GM18505 (cell line): Measurements from ENCODE around the gene SCYGR5.

Experiments used
- ATAC-seq: cut with Tn5 transposase; IDR thresholded peaks from one replicate; pipeline ENCODE4 v1.9.1; 2021; ENCODE audit not compliant: unreplicated experiment
- POLR2A ChIP-seq: IDR thresholded peaks from 4 replicates; pipeline ENCODE4 v1.6.1; 2011; ENCODE audit warnings: borderline replicate concordance; ENCODE audit not compliant: insufficient read depth, insufficient read length; ENCODE audit errors: extremely low read depth

The SCYGR5 gene

DNA sequence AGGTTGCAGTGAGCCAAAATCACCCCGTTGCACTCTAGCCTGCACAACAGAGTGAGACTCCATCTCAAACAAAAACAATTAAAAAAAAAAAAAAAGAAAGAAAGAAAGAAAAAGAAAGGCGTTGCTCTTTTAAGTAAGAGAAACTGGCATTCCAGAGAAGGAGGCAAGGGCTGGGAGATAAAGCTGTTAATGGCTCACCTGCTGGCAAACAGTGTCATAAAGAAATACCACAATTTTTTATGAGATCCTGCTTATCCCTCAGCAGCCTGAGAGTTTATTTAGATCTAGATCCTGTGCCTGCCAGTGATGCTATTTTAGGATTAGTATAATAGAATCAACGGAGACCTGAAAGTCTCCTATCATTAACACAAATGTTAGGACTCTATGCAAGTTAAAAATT lies 35.0 kb downstream of the SCYGR5 start:
- ATAC-seq = no peak
- TF ChIP-seq POLR2A = no peak

DNA sequence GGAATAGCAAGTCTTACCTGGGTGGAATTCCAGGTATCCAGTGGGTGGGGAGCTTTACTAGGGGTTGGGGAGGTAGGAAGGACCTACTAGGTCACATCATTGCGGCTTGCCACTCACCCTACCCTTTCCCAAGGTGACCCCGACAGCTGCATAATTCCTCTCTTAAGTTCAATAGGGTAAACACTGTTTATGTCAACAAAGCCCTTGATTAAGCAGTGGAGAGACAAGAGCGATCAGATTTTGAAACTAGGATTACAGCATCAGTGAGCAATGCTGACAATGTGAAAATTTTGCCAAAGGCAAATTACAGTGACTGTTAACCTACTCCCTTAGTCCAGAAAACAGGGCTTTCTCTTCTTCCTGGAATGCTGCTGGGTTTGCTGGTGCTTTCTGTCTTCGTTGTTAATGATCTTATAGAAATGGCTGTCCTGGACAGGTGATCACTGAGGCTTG lies 36.7 kb downstream of the SCYGR5 start:
- TF ChIP-seq POLR2A = no peak
- no peak for ATAC-seq

DNA sequence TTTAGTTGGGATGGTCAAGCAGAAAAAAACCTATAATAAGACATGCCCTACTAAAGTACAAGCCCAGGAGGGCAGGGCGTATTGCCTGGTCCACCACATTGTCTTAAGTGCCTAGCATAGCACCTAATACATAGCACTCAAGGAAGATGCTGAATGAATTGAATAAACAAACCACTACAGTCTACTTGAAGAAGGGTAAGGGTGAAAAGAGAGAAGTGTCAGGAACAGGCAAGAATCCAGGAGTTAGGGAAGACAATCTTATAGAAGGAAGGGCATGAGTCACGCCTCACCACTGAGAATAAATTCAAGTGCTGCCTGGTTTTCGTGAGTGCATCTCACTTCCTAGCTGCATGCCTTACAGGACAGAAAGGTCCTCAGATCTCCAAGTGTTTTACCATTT lies 37.4 kb downstream of the SCYGR5 start:
- no peak for ATAC-seq

DNA sequence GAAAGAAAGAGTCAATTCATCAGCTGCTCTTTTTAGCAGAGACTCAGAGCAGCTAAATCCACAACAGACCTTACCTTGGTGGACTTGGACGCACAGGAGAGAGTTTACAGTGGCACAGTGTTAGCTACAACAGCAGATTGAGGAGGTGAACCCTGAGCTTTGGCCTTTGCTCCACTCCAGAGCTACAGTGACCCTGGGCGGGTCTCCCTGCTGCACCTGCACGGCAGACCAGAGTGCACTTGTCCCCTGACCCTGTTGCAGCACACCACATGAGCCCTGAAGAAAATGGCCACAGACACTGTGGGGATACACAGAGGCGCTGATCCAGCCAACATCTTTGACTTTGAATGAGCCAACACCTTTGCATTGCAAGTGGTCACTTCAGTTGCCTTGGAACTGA lies 40.3 kb downstream of the SCYGR5 start:
- TF ChIP-seq POLR2A = no peak
- no peak for ATAC-seq

More for the DNA sequence above, 37.4 kb downstream of the SCYGR5 start:
- TF ChIP-seq POLR2A = no peak

DNA sequence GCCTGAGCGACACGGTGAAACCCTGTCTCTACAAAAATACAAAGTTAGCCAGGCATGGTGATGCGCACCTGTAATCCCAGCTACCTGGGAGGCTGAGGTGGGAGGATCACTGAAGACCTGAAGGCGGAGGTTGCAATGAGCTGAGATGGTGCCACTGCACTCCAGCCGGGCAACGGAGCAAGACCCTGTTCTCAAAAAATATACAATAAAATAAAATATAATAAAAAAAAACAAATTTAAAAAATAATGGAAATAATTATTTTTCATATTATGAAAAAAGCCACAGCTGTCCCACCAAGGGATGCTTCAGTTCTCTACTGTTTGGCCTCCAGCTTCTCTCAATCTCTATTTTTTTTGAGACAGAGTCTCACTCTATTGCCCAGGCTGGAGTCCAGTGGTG lies 40.8 kb downstream of the SCYGR5 start:
- ATAC-seq = no peak
- TF ChIP-seq POLR2A = no peak

DNA sequence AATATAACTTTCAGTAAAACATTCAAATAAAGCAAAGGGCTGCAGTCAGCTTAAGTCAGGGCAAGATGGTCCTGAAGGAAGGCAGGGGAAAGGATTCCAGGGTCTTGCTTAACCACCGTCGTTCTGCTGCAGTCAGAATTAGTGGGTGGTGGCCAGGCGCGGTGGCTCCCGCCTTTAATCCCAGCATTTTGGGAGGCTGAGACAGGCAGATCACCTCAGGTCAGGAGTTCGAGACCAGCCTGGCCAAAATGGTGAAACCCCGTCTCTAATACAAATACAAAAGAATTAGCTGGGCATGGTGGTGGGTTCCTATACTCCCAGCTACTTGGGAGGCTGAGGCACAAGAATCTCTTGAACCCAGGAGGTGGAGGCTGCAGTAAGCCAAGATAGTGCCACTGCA lies 44.4 kb downstream of the SCYGR5 start:
- ATAC-seq = no peak
- TF ChIP-seq POLR2A = no peak

DNA sequence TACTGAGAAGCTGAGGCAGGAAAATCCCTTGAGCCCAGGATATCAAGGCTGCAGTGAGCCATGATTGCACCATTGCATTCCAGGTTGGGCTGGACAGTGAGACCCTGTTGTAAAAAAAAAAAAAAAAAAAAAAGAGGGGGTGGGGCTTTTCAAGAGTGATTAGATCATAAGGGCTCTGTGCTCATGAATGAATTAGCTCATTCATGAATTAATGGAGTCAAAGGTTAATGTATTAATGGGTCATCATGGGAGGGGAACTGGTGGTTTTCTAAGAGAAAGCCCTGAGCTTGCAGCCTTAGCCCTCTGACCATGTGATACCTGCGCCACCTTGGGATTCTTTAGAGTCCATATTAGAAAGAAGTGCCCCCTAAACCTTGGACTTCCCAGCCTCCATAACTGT lies 46.7 kb downstream of the SCYGR5 start:
- ATAC-seq = no peak
- TF ChIP-seq POLR2A = no peak

DNA sequence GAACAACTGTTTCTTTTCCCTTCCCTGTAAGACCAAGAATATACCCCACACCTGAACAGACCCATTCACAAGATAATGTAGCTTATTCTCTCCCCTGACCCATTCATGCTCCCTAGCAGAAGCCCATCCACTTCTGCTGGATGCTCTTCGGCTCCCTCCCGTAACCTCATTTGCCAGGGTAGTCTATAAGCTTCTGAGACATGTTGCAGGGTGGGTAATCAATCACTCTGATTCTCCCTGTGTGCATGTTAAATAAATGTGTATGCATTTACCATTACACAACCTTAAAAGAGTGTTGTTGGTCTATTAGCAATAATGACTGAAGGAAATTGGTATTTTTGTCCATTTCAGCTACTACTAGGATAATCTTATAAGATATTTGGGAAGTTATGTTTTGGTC lies 49.9 kb downstream of the SCYGR5 start:
- no peak for TF ChIP-seq POLR2A
- no peak for ATAC-seq
